Gastroesophageal sphincter (tissue), 4 donors: ENCODE data around the gene PXK. TPM values are rescaled to one million over a fixed set of nuclear protein-coding genes. Genes with fewer than 3 reads are reported as not detected.

Experiments used
- ATAC-seq: fragments of 150-250 bp; one replicate; pipeline ENCODE4 v1.9.1; 2016; ENCODE audit warnings: mild to moderate bottlenecking, moderate library complexity
- H3K27ac ChIP-seq, 4 donors: fragments of 200-600 bp; sonication (generic) in 3 of 4; 1 replicate in 3 of 4; 2 replicates in 1 of 4; pipeline ENCODE4 v1.5.1; 2016 to 2019
- H3K27me3 ChIP-seq: fragments of 200-600 bp; sonication (generic); one replicate; pipeline ENCODE4 v1.5.1; 2019
- H3K36me3 ChIP-seq, 2 donors: fragments of 200-600 bp; sonication (generic); one replicate each; pipeline ENCODE4 v1.5.1; 2019; ENCODE audit warnings: control low read depth in 1 of 2
- H3K4me1 ChIP-seq, 3 donors: fragments of 200-600 bp; sonication (generic); 1 replicate in 2 of 3; 2 replicates in 1 of 3; pipeline ENCODE4 v1.5.1; 2016 to 2019; ENCODE audit warnings: control low read depth in 2 of 3
- H3K4me3 ChIP-seq, 2 donors: fragments of 200-600 bp; sonication (generic); one replicate each; pipeline ENCODE4 v1.5.1; 2019; ENCODE audit warnings: mild to moderate bottlenecking in 1 of 2, moderate library complexity in 1 of 2
- H3K9me3 ChIP-seq, 3 donors: fragments of 200-600 bp; sonication (generic); one replicate each; pipeline ENCODE4 v1.5.1; 2017 to 2019; ENCODE audit warnings: control low read depth in 2 of 3
- CTCF ChIP-seq, 4 experiments: fragments of 200-600 bp in 2 of 4; fragments of 450-650 bp in 2 of 4; sonication (generic) in 1 of 4; IDR thresholded peaks; one replicate each; pipeline ENCODE4 v1.5.1; 2017 to 2019; ENCODE audit warnings: antibody characterized with exemption in 4 of 4, mild to moderate bottlenecking in 2 of 4, moderate library complexity in 2 of 4
- EP300 ChIP-seq: sonication (generic); formaldehyde crosslinking; IDR thresholded peaks from one replicate; pipeline ENCODE4 v1.6.1; 2017; ENCODE audit warnings: antibody characterized with exemption, mild to moderate bottlenecking
- POLR2A ChIP-seq, 2 donors: fragments of 450-650 bp; IDR thresholded peaks; one replicate each; pipeline ENCODE4 v1.6.1; 2017; ENCODE audit warnings: antibody characterized with exemption in 2 of 2, mild to moderate bottlenecking in 2 of 2, moderate library complexity in 1 of 2
- POLR2AphosphoS5 ChIP-seq: sonication (generic); formaldehyde crosslinking; IDR thresholded peaks from one replicate; pipeline ENCODE4 v1.6.1; 2017; ENCODE audit warnings: antibody characterized with exemption
- WGBS, 2 donors: methylation state at CpG; one replicate each; pipeline ENCODE4 v1.1.5; 2018; ENCODE audit warnings: low coverage in 1 of 2; 5-methylcytosine and 5-hydroxymethylcytosine counted together
- total RNA-seq, 4 donors: library from RNA; depleted of rRNA; stranded (reverse); fragments of >200 nt; gene quantifications; one replicate each; pipeline ENCODE4 v1.1.0, GENCODE V29; 2016

Gene PXK
- total RNA-seq, 4 donors from 2014 or later, result 29.3 to 41.0 (median 34.4) TPM

GRCh38 chr3:58353722-58354553, 21.2 kb downstream of the PXK start:
- Histone ChIP-seq H3K27ac (no peak overlapping the region), H3K4me1 (peaks cover 0 to 47% (median 12%) of the 10 kb centered on the region in 3 donors)
- ATAC-seq, result no peak

GRCh38 chr3:58355179-58355578, 22.5 kb downstream of the PXK start:
- TF ChIP-seq CTCF (IDR thresholded peaks at IDR 0.05) (no peak), POLR2AphosphoS5 (no peak), EP300 (no peak), POLR2A (IDR thresholded peaks at IDR 0.05) (no peak)
- H3K36me3 ChIP-seq, result no peaks in the 10 kb centered on the region
- no peaks in the 10 kb centered on the region for H3K9me3 ChIP-seq
- WGBS, 2 donors, result 90% methylated on average over 7 to 8 of the region's 8 CpGs
- H3K4me1 ChIP-seq, result peaks cover 0 to 44% (median 11%) of the 10 kb centered on the region in 3 donors
- no peak overlapping the region for H3K4me3 ChIP-seq
- ATAC-seq, result no peak
- H3K27me3 ChIP-seq, result no peaks in the 10 kb centered on the region
- H3K27ac ChIP-seq, result no peak overlapping the region

More at GRCh38 chr3:58353722-58354553, 21.2 kb downstream of the PXK start:
- WGBS, 2 donors, result 83 to 87% methylated on average over 7 to 8 of the region's 8 CpGs
- Histone ChIP-seq H3K9me3 (no peaks in the 10 kb centered on the region), H3K4me3 (no peak overlapping the region), H3K27me3 (no peaks in the 10 kb centered on the region), H3K36me3 (no peaks in the 10 kb centered on the region)
- TF ChIP-seq EP300 (no peak), POLR2A (IDR thresholded peaks at IDR 0.05) (no peak), POLR2AphosphoS5 (no peak), CTCF (IDR thresholded peaks at IDR 0.05) (no peak)

- TF ChIP-seq POLR2A (IDR thresholded peaks at IDR 0.05) (no peak), EP300 (no peak), CTCF (IDR thresholded peaks at IDR 0.05) (no peak), POLR2AphosphoS5 (no peak)
- Histone ChIP-seq H3K9me3 (no peaks in the 10 kb centered on the region), H3K27ac (peak overlapping the region in 3 of 4 donors; percentile 8 to 34 (median 11)), H3K27me3 (no peaks in the 10 kb centered on the region), H3K4me3 (no peak overlapping the region), H3K4me1 (peaks cover 0 to 35% (median 9%) of the 10 kb centered on the region in 3 donors), H3K36me3 (no peaks in the 10 kb centered on the region)
- peak; percentile 13 for ATAC-seq
- 33 to 44% methylated on average over 1 to 3 of the region's 4 CpGs for WGBS, 2 donors
Measured at GRCh38 chr3:58356054-58356453, 23.4 kb downstream of the PXK start.

- 88 to 100% methylated on average over 2 to 3 of the region's 3 CpGs for WGBS, 2 donors
- Histone ChIP-seq H3K9me3 (no peaks in the 10 kb centered on the region), H3K4me1 (peaks cover 0 to 38% (median 13%) of the 10 kb centered on the region in 3 donors), H3K4me3 (no peak overlapping the region), H3K27ac (no peak overlapping the region), H3K36me3 (no peaks in the 10 kb centered on the region), H3K27me3 (no peaks in the 10 kb centered on the region)
- no peak for TF ChIP-seq POLR2AphosphoS5
- TF ChIP-seq CTCF (IDR thresholded peaks at IDR 0.05), result no peak
- no peak for TF ChIP-seq EP300
- no peak for TF ChIP-seq POLR2A (IDR thresholded peaks at IDR 0.05)
- no peak for ATAC-seq
Measured at GRCh38 chr3:58357402-58357801, 24.7 kb downstream of the PXK start.

GRCh38 chr3:58358092-58358491, 25.4 kb downstream of the PXK start:
- 91 to 94% methylated on average over 3 of the region's 3 CpGs for WGBS, 2 donors
- no peaks in the 10 kb centered on the region for H3K36me3 ChIP-seq
- H3K4me1 ChIP-seq, result peaks cover 0 to 38% (median 13%) of the 10 kb centered on the region in 3 donors
- peak overlapping the region in 3 of 4 donors; percentile 33 to 53 (median 42) for H3K27ac ChIP-seq
- H3K27me3 ChIP-seq, result no peaks in the 10 kb centered on the region
- ATAC-seq, result peak; percentile 7
- H3K4me3 ChIP-seq, result no peak overlapping the region
- TF ChIP-seq CTCF (IDR thresholded peaks at IDR 0.05) (no peak), EP300 (no peak), POLR2A (IDR thresholded peaks at IDR 0.05) (no peak), POLR2AphosphoS5 (no peak)
- H3K9me3 ChIP-seq, result no peaks in the 10 kb centered on the region
